Subcutaneous adipose tissue (tissue), 4 donors: ENCODE data around the gene NUDT4B. TPM values are rescaled to one million over a fixed set of nuclear protein-coding genes. Genes with fewer than 3 reads are reported as not detected.
"Not testable (repeated sequence)": the region's sequence is repeated elsewhere in the genome, so short reads cannot be mapped to it uniquely, and the experiment has no call there.

Source experiments
- CTCF ChIP-seq: fragments of 450-650 bp; IDR thresholded peaks from one replicate; pipeline ENCODE4 v1.5.1; 2016; ENCODE audit warnings: low read depth, mild to moderate bottlenecking, control low read depth, antibody characterized with exemption, moderate library complexity
- small RNA-seq: library from RNA; depleted of rRNA; stranded (forward); fragments of <200 nt; gene quantifications from one replicate; pipeline ENCODE3, GENCODE V24; 2016
- total RNA-seq, 4 donors: library from RNA; depleted of rRNA; stranded (reverse); fragments of >200 nt; gene quantifications; one replicate each; pipeline ENCODE4 v1.1.0, GENCODE V29; 2016

The NUDT4B gene
- total RNA-seq = 10 to 100 TPM; 20.6 to 65.2 (median 30.8) TPM

DNA sequence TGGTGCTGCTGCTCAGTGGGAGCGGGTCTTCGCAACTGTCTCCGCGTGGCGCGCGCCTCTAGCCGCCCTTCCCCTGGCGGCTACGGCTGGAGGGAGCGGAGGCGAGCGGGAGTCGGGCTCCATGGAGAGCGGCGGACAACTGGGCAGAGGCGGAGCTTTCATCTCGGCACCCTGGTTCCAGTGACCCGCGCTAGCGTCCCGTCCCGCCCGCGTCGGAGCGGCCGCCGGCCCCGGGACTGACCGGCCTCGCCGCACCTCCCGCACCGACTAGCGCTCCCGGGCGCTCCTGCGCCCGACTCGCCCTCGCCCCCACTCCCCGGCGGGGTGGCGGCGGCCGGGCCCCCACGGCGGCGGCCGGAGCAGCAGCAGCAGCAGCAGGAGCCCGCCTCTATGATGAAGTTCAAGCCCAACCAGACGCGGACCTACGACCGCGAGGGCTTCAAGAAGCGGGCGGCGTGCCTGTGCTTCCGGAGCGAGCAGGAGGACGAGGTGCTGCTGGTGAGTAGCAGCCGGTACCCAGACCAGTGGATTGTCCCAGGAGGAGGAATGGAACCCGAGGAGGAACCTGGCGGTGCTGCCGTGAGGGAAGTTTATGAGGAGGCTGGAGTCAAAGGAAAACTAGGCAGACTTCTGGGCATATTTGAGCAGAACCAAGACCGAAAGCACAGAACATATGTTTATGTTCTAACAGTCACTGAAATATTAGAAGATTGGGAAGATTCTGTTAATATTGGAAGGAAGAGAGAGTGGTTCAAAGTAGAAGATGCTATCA is at the start of gene NUDT4B:
TSS of gene NUDT4B (plus strand) at position 212 of the 772 bp plus-strand sequence. CDS start at position 391, 179 bp downstream.
- not testable (repeated sequence) for TF ChIP-seq CTCF

Small RNA genes lying within 50 kb of the gene (small RNA-seq; reads per million reads assigned to genes)
- not detected for gene RNU6-1171P

Other genes starting within 250 kb of the NUDT4B start
- 10 to 100 TPM; 37.3 to 80.6 (median 53.3) TPM for gene NBPF14, start 152.8 kb upstream of the NUDT4B start, total RNA-seq
- 100 to 1,000 TPM in 3 of 4 donors, 10 to 100 TPM in 1; 79.2 to 212 (median 151) TPM for gene PDE4DIP, start 95.7 kb downstream of the NUDT4B start, total RNA-seq